Left cardiac atrium (tissue), 4 donors: ENCODE data around the gene BRIX1. TPM values are rescaled to one million over a fixed set of nuclear protein-coding genes. Genes with fewer than 3 reads are reported as not detected.
A peak's percentile ranks its signal among the peaks of the same experiment; 100 is the strongest.
"Not testable (repeated sequence)": the region's sequence is repeated elsewhere in the genome, so short reads cannot be mapped to it uniquely, and the experiment has no call there.

ENCODE experiments used
- ATAC-seq, 2 donors: fragments of 200-7000 bp; cut with Tn5 transposase; one replicate each; pipeline ENCODE4 v1.9.1; 2020; ENCODE audit warnings: mild to moderate bottlenecking in 2 of 2, moderate library complexity in 2 of 2
- DNase-seq: peaks from one replicate; pipeline ENCODE4 v3.0.0-alpha.2; 2020
- intact Hi-C, 2 donors: fragments of 100-400 bp; cut with DNase I; formaldehyde crosslinking; loops; one replicate each; pipeline versions ENCODE4 v1.14.1 to v1.15.1; 2022 to 2023
- total RNA-seq, 2 donors: library from RNA; stranded (reverse); fragmentation: NEBNext Ultra II Directional; extraction: Animal tissue kit (Norgen Biotek cat#: 25700); gene quantifications; one replicate each; pipeline ENCODE4 v1.2.1, GENCODE V29; 2021
- donor health status: DM: no; HTN: yes; CAD: no.
- donor health status: DM: no; HTN: yes; CAD: no; lungs with severe emphysema.
- donor health status: DM: yes; HTN: yes; CAD: no.
- donor health status: Dilated cardiomyopathy.

Gene BRIX1
- total RNA-seq, 2 donors from 2014 or later: 13.4 to 22.6 TPM

DNA sequence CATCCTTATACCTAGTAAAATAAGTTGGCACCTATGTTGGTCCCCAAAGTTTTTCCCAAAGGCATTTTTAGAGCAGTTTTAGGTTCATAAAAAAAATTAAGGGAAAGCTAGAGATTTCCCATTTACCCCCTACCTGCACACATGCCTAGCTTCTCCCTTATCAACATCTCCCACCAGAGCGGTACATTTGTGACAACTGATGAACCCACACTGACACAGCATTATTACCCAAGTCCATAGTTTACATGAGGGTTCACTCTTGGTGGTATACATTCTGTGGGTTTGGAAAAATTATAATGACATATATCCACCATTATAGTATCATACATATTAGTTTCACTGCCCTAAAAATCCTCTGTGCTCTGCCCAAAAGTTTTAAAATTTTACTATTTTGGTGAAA, 12.3 kb upstream of the BRIX1 start:
- ATAC-seq (no peak), DNase-seq (no peak)
- intact Hi-C loops: no loop called here

DNA sequence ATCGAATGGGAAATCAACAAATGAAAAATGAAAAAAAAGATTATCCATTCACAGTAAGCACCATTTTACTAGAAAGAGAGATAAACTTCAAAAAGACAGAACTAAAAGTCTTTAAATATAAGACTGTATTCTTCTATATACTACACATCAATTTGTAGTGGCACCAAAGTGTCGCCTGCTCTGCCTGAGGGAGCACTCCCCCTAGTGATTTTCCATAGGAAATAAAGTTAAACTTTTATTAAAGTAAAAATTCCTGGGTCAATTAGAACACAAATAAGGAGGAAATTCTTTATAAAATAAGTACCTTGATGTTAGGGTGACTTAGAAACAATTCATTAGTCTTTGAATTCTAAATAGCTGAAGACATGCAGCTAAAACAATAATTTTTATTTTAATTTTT, 9.9 kb upstream of the BRIX1 start:
- intact Hi-C loops: no loop called here
- DNase-seq: no peak
- no peak for ATAC-seq

DNA sequence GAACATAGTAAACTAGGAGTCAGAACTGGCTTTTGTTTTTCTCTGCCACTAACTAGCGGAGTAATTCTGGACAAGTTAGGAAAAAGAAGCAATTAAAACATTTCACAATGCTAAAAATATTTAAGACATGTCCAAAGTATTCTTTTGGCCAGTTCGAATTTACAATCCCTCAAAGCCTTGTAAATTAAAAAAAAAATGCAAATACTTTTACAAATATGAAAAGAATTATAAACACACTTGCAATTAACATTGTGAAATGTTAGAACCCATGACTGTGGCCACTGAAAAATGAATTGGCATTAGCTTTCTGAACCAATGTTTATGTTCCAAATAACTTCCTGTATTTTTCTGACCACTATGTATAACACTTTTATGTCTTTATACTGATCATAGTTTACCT, 2.4 kb upstream of the BRIX1 start:
- ATAC-seq: no peak
- DNase-seq: no peak
- intact Hi-C loops: no loop called here

DNA sequence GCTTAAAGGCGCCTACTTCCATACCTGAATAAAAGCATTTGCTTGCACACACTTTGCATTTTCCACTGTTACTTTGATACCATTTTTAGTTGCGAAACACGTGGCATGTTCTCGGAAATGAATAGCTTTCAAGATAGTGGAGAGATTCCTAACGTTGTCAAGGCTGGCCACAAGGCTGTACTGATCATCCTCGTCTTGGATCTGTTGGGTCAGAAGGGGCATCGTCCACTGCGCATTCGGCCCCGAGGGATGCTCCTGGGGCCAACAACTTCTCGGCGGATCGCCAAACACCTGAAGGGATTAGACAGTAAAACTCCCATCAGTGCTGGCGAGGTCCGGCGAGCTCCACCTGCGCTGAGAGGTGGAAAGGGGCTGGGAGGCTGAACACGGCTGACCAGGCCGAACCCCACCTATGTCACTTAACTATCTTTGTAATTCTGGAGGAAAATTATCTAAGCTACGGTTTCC, 806 bp upstream of the BRIX1 start:
- ATAC-seq: peak; percentile 5 to 18
- intact Hi-C loops: no loop called here
- DNase-seq: peak; percentile 39

DNA sequence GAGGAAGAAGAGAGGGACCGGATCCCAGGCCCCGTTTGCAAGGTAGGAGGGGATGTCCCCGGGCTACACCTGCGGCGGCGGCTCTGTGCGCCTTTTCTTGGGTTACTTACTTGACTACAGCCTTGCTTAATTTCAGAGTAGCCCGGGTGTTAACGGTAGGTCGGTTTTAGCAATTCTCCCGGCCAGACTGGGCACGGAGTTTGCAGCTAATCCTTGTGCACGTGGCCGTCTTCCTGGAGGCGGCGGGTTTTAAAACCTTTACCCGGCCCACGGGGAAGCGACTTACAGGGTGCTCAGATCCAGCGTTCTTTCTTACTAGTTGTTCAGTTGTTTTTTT, 313 bp downstream of the BRIX1 start:
- intact Hi-C loops: no loop called here
- peak in 1 of 2 donors; percentile 19 for ATAC-seq

DNA sequence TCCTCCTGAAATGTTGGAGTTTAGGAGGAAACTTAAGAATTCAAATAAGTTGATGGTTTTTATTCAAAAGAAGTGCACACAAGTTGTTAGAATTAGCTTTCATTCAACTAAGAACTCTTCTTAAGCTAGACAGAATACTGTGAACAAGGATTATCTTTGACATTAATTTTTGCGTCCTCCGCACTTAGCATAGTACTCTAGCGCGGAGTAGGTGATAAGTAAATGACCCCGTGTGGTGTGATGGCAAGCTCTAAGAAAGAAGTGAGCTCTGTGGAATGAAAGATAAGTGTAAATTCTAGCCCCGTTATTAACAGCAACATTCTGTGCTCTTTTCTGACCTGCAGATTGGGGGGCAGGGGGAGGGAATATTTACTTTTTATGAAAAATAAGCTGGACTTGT, 1.0 kb downstream of the BRIX1 start:
- intact Hi-C loops: no loop called here
- DNase-seq: no peak
- ATAC-seq: no peak

More for the DNA sequence above, 313 bp downstream of the BRIX1 start:
- DNase-seq: no peak

DNA sequence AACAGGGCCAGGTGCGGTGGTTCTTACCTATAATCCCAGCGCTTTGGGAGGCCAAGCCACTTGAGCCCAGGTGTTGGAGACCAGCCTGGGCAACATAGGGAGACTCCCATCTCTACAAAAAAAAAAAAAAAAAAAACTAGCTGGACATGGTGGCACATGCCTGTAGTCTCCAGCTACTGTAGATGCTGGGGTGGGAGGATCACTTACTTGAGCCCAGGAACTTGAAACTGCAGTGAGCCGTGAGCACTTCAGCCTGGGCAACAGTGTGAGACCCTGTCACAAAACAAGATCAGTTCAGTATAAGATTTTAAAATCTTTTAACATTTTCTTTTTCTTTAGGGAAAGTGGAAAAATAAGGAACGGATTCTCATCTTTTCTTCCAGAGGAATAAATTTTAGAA, 2.5 kb downstream of the BRIX1 start:
- DNase-seq (no peak), ATAC-seq (no peak)
- intact Hi-C loops: no loop called here

DNA sequence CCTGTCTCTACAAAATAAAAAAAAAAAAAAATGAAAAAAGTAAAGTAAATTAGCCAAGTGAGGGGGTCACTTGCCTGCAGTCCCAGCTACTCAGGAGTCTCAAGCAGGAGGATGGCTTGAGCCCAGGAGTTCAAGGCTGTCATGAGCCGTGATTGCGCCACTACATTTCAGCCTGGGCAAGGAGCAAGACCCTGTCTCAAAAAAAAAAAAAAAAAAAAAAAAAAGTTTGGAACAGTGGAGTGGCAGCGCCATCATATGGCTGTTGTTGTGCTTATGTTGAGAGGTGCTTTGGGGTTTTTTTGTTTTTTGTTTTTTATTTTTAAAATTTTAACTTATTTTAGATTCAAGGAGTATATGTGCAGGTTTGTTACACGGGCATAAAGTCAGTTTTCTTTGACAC, 3.6 kb downstream of the BRIX1 start:
- intact Hi-C loops: no loop called here
- no peak for DNase-seq
- ATAC-seq: no peak

DNA sequence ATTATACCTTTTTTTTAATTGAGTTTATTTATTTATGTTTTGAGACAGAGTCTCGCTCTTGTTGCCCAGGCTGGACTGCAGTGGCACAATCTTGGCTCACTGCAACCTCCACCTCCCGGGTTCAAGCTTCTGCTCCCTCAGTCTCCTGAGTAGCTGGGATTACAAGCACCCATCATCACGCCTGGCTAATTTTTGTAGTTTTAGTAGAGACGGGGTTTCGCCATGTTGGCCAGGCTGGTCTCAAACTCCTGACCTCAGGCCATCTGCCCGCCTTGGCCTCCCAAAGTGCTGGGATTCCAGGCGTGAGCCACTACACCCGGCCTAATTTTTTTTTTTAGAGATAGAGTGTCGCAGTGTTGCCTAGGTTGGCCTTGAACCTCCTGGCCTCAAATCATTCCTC, 7.7 kb downstream of the BRIX1 start:
- ATAC-seq, DNase-seq, intact Hi-C loops: not testable (repeated sequence)

DNA sequence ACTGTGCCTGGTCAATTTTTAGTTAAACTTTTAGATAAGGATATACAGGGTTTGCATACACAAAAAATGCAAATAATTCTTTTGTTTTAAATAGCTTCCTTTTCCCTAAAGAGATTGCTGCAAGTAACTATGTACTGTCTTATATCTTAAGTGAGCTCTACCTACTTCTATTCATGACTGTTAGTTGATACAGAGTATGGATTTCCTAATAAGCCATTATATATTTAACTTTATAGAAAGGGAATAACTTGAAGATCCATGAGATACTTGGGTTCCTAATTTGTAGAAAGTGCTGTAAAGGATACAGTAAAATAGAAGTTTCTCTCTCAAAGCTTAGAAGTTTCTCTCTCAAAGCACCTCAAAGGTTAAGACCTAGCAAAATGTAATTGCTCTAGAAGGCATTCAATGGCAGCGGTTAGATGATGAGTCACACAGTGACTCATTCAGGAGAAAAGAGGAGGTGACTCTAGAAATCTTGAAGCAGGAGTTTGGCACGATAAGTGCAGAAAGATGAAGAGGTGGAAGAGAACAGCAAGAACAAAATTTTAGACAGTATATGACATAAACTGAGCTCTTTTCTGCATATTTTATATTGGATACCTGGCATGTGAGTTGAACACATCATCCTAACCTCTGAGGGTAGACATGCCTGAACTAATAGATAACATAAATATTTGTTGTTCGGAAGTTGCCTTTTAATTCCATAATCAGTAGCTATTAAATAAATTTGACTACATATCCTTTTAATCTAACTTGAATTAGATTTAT, 8.4 kb downstream of the BRIX1 start:
- intact Hi-C loops: no loop called here
- ATAC-seq (peak in 1 of 2 donors; percentile 86), DNase-seq (no peak)

DNA sequence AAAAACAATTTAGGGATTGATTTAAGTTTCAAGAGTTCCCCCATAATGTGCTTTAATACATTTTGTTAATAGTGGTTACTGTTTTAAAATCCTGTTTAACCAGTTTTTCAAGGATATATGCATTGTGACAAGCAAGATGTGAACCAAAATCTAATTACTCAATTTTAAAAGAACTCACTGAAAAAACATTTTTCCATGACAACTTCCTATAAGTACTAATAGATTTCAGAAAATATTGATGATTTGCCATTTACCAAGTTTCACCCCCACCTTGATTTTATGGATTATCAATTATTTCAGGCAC, 8.9 kb downstream of the BRIX1 start:
- no peak for DNase-seq
- no peak for ATAC-seq
- intact Hi-C loops: no loop called here

DNA sequence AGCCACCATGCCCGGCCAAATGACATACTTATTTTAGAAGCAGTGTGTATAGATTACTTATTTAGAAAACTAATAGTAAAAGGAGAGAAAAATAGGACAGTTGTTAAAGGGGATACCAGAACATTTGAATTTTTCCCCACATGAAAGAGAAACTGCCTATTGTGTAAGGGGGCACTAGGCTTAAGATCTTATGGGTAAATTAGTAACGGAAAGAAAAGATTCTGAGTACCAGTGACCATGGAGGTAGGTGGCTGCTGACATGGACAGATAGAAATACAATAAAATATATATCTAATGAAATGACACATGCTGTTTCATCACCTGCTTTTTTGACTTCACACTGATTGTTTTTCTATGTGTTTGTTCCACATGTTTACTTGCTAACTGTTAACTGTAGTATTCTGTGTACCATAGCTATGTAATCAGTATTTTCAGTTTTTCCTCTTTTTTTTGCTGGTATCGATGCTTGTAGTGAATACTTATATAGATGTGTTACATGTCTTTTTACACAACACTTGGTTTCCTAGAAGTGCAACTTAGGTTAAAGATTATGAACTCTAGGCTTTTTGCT, 10.9 kb downstream of the BRIX1 start:
- DNase-seq (no peak), ATAC-seq (no peak)
- intact Hi-C loops: no loop called here

DNA sequence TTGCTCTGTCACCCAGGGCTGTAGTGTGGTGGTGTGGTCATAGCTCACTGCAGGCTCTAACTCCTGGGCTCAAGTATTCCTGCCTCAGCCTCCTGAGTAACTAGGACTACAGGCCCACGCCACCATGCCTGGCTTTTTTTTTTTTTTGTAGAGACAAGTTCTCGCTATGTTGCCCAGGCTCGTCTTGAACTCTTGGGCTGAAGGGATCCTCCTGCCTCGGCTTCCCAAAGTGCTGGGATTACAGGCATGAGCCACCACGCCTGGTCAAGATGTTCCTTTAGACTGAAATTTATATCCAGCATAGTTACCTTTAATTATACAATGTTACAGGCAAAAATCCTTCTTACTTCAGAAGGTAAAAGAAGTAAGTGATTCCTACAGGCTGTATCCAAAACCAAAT, 12.3 kb downstream of the BRIX1 start:
- no peak for ATAC-seq
- intact Hi-C loops: no loop called here
- no peak for DNase-seq

DNA sequence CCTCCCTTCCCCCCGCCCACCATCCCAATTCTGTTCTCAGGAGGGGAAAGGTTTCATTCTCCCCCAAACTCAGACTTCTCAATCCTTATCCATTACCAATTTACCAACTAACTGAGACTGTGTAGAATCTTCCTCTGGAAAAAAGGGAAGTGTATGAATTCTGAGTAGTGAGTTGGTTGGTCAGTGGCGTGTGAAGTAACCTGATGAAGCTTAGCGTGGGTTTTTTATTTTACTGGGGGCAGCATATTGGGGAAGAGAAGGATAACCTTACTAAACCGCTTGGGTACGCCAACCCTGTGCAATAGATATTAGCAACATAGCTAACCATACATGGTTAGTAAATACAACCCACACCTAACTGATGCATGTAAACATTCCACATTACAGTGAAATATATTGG, 12.8 kb downstream of the BRIX1 start:
- DNase-seq (no peak), ATAC-seq (no peak)
- intact Hi-C loops: no loop called here

DNA sequence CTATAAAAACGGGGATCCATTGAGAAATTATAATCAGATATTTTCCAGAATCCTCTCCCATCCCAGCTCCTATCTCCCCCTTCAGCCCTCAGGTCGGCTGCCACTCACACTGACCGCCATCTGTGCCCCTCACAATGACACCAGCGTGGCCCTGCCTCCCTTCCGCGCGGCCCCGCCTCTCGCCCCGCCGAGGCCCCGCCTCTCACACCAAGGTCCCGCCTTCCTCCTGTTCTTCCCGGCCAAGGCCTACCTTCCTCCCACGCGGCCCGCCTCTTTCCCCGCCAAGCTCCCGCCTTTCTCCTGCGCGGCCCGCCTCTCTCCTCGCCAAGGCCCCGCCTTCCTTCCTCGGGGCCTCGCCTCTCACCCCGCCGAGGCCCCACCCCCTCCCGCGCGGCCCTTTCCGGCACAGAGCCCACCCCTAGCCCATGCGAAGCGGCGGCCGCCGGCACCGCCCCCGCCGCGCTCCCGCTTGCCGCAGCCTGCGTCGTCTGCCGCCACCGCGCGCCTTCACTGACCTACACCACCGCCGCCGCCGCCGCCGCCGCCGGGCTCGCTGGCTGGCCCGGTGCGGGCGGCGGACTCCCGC, 13.7 kb downstream of the BRIX1 start, which contains the start of gene DNAJC21:
DNAJC21 (plus strand) TSS at position 426 of the 586 bp plus-strand sequence. CDS start 261 bp downstream, outside the sequence.
- intact Hi-C loops: no loop called here
- ATAC-seq (peak; percentile 97 to 98), DNase-seq (peak; percentile 98)

DNA sequence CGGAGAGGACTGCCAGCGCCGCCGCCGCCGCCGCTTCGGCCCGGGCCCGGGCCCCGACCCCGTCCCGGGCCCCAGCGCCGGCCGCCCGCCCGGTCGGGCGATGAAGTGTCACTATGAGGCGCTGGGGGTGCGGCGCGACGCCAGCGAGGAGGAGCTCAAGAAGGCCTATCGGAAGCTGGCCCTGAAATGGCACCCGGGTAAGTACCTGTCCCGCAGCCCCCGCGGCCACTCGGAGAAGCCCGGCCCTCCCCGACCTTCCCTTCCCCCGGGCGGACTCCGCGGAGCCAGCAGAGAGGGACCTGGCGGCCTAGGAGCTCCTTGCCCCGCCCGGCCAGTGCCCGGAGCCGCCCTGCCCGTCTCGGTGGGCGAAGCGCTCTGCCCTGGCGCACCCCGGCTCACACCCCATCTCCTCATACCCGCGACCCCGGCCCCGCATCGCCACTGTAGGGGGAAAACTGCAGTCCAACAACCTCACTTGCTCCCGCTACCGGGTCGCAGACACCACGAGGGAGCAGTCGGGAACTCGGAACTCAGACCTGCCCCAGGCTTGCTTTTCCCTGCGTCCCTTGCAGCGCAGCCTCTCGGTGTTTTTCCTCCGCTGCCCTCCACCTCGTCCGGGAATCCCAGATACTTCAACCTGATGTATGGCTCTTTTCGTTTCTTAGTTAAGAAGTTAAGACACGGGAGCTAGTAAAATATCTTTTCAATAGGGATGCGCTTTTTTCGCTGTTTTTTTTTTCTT, 14.4 kb downstream of the BRIX1 start:
- intact Hi-C loops: no loop called here
- ATAC-seq (peak; percentile 71 to 73), DNase-seq (peak; percentile 93)

DNA sequence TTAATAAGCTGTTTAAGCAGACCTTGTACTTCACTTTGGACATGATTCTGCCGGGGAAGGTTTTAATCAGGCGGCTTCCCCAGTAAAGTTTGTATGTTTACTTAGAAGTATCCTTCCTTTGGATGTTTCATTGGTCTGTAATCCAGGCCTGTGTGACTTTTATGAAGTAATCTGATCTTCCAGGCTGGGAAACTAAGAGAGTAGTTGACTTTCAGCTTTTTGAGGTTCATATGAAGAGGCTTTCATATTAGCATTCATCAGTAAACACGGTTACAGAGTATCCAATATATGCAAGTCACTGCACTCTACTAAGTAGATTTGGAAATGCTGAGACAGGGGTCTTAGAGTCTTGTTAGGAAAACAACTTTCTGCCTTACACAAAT, 14.9 kb downstream of the BRIX1 start:
- intact Hi-C loops: no loop called here
- ATAC-seq (no peak), DNase-seq (no peak)

DNA sequence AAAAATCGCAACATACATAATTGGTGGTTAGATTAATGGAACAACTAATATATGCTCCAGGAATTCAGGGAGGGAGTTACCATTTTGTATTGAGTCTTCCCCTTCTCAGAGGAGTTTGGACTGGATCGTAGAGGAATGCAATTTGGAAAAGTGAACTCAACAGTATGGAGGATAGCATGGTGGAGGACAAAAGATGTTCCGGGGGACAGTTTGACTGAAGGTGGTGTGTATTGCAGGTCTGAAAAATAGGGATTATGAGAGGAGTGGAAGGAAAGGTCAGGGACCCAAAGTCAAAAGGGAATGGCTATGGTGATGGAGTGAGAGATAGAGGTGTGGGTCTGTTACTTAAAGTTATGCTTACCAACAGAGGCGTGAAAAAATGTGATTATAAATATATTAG, 15.4 kb downstream of the BRIX1 start:
- no peak for ATAC-seq
- intact Hi-C loops: no loop called here
- no peak for DNase-seq

DNA sequence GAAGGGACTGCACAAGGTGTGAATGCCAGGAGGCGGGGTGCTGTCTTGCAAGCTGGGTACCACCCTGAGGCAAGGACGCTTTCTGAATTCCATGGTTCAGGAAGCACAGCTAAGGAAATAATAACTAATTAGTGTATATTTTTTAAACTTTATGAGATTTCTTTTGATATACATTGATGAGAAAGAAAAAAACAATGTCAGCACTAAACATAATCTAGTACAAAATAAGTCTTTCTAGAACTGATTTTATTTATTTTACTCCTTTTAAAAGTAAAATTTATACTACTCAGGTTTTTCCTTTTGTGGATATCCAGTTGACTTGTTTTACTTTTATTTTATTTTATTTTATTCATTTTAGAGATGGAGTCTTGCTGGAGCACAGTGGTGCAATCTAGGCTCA, 17.4 kb downstream of the BRIX1 start:
- no peak for ATAC-seq
- intact Hi-C loops: no loop called here
- DNase-seq: no peak

DNA sequence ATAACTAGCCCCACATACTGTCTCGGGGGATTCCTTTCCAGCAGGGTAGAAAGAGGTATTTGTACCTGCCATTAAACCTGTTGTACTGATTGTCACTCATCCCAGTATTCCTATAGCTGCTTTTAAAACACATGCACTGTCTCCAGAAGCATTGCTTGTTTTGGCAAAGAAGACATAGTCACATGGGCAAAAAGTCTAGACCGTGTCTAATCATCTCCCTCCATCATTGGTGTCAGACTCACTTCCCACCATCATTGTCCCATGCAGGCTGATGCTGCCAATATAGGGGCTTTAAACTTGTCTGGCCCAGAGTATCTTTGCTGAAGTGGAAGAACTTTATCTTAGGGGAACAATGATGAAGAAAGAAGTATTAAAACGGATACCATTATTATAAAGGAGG, 26.4 kb downstream of the BRIX1 start:
- ATAC-seq (no peak), DNase-seq (no peak)
- intact Hi-C loops: no loop called here
